Renal pelvis (tissue), 4 donors: ENCODE data around the gene CDK11A. TPM values are rescaled to one million over a fixed set of nuclear protein-coding genes. Genes with fewer than 3 reads are reported as not detected.
A peak's percentile ranks its signal among the peaks of the same experiment; 100 is the strongest.
"Not testable (repeated sequence)": the region's sequence is repeated elsewhere in the genome, so short reads cannot be mapped to it uniquely, and the experiment has no call there.

ENCODE experiments used
- DNase-seq: peaks from one replicate; pipeline ENCODE4 v3.0.0-alpha.2; 2013
- polyA plus RNA-seq, 3 donors: library from polyadenylated mRNA; unstranded; fragments of 120-200 nt; gene quantifications; one replicate each; pipeline ENCODE4 v1.2.1, GENCODE V29; 2013; ENCODE audit not compliant: insufficient read length in 3 of 3

CDK11A gene
- polyA plus RNA-seq, 3 donors = 33.5 to 41.9 (median 35.7) TPM

- DNase-seq = not testable (repeated sequence)
Measured at GRCh38 chr1:1727131-1727651, 3.0 kb upstream of the CDK11A start.

GRCh38 chr1:1726088-1726487 lies 1.9 kb upstream of the CDK11A start:
- DNase-seq = not testable (repeated sequence)

- DNase-seq = no peak
Measured at GRCh38 chr1:1721201-1721600, 3.0 kb downstream of the CDK11A start.

- not testable (repeated sequence) for DNase-seq
Measured at GRCh38 chr1:1715109-1715883, 8.9 kb downstream of the CDK11A start.

- not testable (repeated sequence) for DNase-seq
Measured at GRCh38 chr1:1707897-1708296, 16.3 kb downstream of the CDK11A start.

GRCh38 chr1:1707241-1707640 lies 16.9 kb downstream of the CDK11A start:
- DNase-seq = not testable (repeated sequence)

- not testable (repeated sequence) for DNase-seq
Measured at GRCh38 chr1:1705623-1706022, 18.5 kb downstream of the CDK11A start.

GRCh38 chr1:1704284-1704957 lies 19.7 kb downstream of the CDK11A start:
- DNase-seq = not testable (repeated sequence)

- no peak for DNase-seq
Measured at GRCh38 chr1:1703796-1704195, 20.4 kb downstream of the CDK11A start.

- DNase-seq = not testable (repeated sequence)
Measured at GRCh38 chr1:1702506-1702905, 21.7 kb downstream of the CDK11A start.

GRCh38 chr1:1700557-1700956 lies 23.6 kb downstream of the CDK11A start:
- not testable (repeated sequence) for DNase-seq

GRCh38 chr1:1700067-1700466 lies 24.1 kb downstream of the CDK11A start:
- not testable (repeated sequence) for DNase-seq

- not testable (repeated sequence) for DNase-seq
Measured at GRCh38 chr1:1699061-1699460, 25.1 kb downstream of the CDK11A start.

- DNase-seq = not testable (repeated sequence)
Measured at GRCh38 chr1:1697358-1698183, 26.6 kb downstream of the CDK11A start.

- not testable (repeated sequence) for DNase-seq
Measured at GRCh38 chr1:1696431-1697357, 27.5 kb downstream of the CDK11A start.

GRCh38 chr1:1692714-1693647 lies 31.2 kb downstream of the CDK11A start, which contains the start of gene SLC35E2B:
Gene SLC35E2B (minus strand): TSS chr1:1692795. CDS start chr1:1676699, 16,096 bp downstream.
- peak; percentile 90 for DNase-seq

- DNase-seq = peak; percentile 46
Measured at GRCh38 chr1:1692324-1692713, 31.8 kb downstream of the CDK11A start.

GRCh38 chr1:1691443-1691842 lies 32.7 kb downstream of the CDK11A start:
- DNase-seq = not testable (repeated sequence)

GRCh38 chr1:1689526-1689925 lies 34.6 kb downstream of the CDK11A start:
- DNase-seq = not testable (repeated sequence)

GRCh38 chr1:1687846-1688245 lies 36.3 kb downstream of the CDK11A start:
- no peak for DNase-seq
